Measurements from ENCODE around the gene LRRC18. TPM values are rescaled to one million over a fixed set of nuclear protein-coding genes. Genes with fewer than 3 reads are reported as not detected.

The LRRC18 gene
- 0.18 TPM for total RNA-seq
- under 1 TPM in 6 of 8 donors, not detected in 2; 0.09 to 0.24 (median 0.18) TPM for polyA plus RNA-seq (ENCODE audit: insufficient read depth in 1 of 8, insufficient read length in 8 of 8, low replicate concordance in 1 of 8)
- long read RNA-seq, donor 1, result 0 reads
- long read RNA-seq, donor 2, result 0 reads
- long read RNA-seq, donor 3, result 0 reads
- long read RNA-seq, donor 4, result 0 reads
- long read RNA-seq, donor 5, result 0 reads
- long read RNA-seq, donor 6, result 0 reads
- long read RNA-seq, donor 7, result 0 reads
- long read RNA-seq, donor 8, result 0 reads
- long read RNA-seq, donor 9, result 0 reads
- long read RNA-seq, donor 10, result 0 reads
- long read RNA-seq, donor 11, result 0 reads

GRCh38 chr10:48939790-48940325 is at the start of gene LRRC18:
Gene LRRC18 (minus strand): TSS chr10:48939840. CDS start chr10:48914155, 25,685 bp downstream.
- Histone ChIP-seq H3K4me1 (ENCODE audit: control insufficient read depth, insufficient read depth, low read length) (no peaks in the 10 kb centered on the region), H3K27ac (ENCODE audit: low read length) (no peak within 1 kb of the TSS), H3K27me3 (ENCODE audit: control insufficient read depth, insufficient read depth, low read length) (no peaks in the 10 kb centered on the region), H3K9me3 (replicated peaks; ENCODE audit: control insufficient read depth, low read depth, low read length) (no peaks in the 10 kb centered on the region), H3K4me3 (ENCODE audit: low read length) (no peak within 1 kb of the TSS), H3K36me3 (ENCODE audit: control insufficient read depth, insufficient read depth, low read length) (no peaks in the 10 kb centered on the region)
- no CpG with 5 or more reads among the region's 2 CpGs for WGBS (ENCODE audit: insufficient coverage)
- no peak for DNase-seq

GRCh38 chr10:48985621-48986158 is 46.0 kb upstream of the LRRC18 start:
- no peak overlapping the region for H3K27ac ChIP-seq (ENCODE audit: low read length)
- 75% methylated on average over 6 of the region's 7 CpGs for WGBS (ENCODE audit: insufficient coverage)

GRCh38 chr10:48983648-48984351 is 44.2 kb upstream of the LRRC18 start:
- peaks cover 10% of the 10 kb centered on the region for H3K4me1 ChIP-seq (ENCODE audit: control insufficient read depth, insufficient read depth, low read length)
- no peaks in the 10 kb centered on the region for H3K27me3 ChIP-seq (ENCODE audit: control insufficient read depth, insufficient read depth, low read length)
- no CpG with 5 or more reads among the region's 5 CpGs for WGBS (ENCODE audit: insufficient coverage)
- H3K9me3 ChIP-seq (replicated peaks; ENCODE audit: control insufficient read depth, low read depth, low read length), result no peaks in the 10 kb centered on the region
- no peak for DNase-seq
- no peaks in the 10 kb centered on the region for H3K36me3 ChIP-seq (ENCODE audit: control insufficient read depth, insufficient read depth, low read length)
- no peak overlapping the region for H3K4me3 ChIP-seq (ENCODE audit: low read length)
- H3K27ac ChIP-seq (ENCODE audit: low read length), result no peak overlapping the region

More at GRCh38 chr10:48985621-48986158, 46.0 kb upstream of the LRRC18 start:
- Histone ChIP-seq H3K9me3 (replicated peaks; ENCODE audit: control insufficient read depth, low read depth, low read length) (no peaks in the 10 kb centered on the region), H3K36me3 (ENCODE audit: control insufficient read depth, insufficient read depth, low read length) (no peaks in the 10 kb centered on the region), H3K4me1 (ENCODE audit: control insufficient read depth, insufficient read depth, low read length) (peaks cover 8% of the 10 kb centered on the region), H3K4me3 (ENCODE audit: low read length) (no peak overlapping the region), H3K27me3 (ENCODE audit: control insufficient read depth, insufficient read depth, low read length) (no peaks in the 10 kb centered on the region)
- DNase-seq, result no peak

GRCh38 chr10:48982584-48982983 is 42.9 kb upstream of the LRRC18 start:
- H3K27ac ChIP-seq (ENCODE audit: low read length), result no peak overlapping the region
- no peaks in the 10 kb centered on the region for H3K36me3 ChIP-seq (ENCODE audit: control insufficient read depth, insufficient read depth, low read length)
- no peak for DNase-seq
- H3K4me3 ChIP-seq (ENCODE audit: low read length), result no peak overlapping the region
- no CpG with 5 or more reads among the region's 5 CpGs for WGBS (ENCODE audit: insufficient coverage)
- H3K27me3 ChIP-seq (ENCODE audit: control insufficient read depth, insufficient read depth, low read length), result no peaks in the 10 kb centered on the region
- no peaks in the 10 kb centered on the region for H3K9me3 ChIP-seq (replicated peaks; ENCODE audit: control insufficient read depth, low read depth, low read length)
- H3K4me1 ChIP-seq (ENCODE audit: control insufficient read depth, insufficient read depth, low read length), result peaks cover 10% of the 10 kb centered on the region

- DNase-seq, result peak; percentile 56
Observed at GRCh38 chr10:48981310-48981907, 41.8 kb upstream of the LRRC18 start.

GRCh38 chr10:48978318-48978717 is 38.7 kb upstream of the LRRC18 start:
- Histone ChIP-seq H3K4me1 (ENCODE audit: control insufficient read depth, insufficient read depth, low read length) (peaks cover 10% of the 10 kb centered on the region), H3K9me3 (replicated peaks; ENCODE audit: control insufficient read depth, low read depth, low read length) (no peaks in the 10 kb centered on the region), H3K27ac (ENCODE audit: low read length) (no peak overlapping the region), H3K4me3 (ENCODE audit: low read length) (no peak overlapping the region), H3K27me3 (ENCODE audit: control insufficient read depth, insufficient read depth, low read length) (no peaks in the 10 kb centered on the region), H3K36me3 (ENCODE audit: control insufficient read depth, insufficient read depth, low read length) (no peaks in the 10 kb centered on the region)
- 86% methylated on average over 3 of the region's 5 CpGs for WGBS (ENCODE audit: insufficient coverage)
- no peak for DNase-seq

More at GRCh38 chr10:48981310-48981907, 41.8 kb upstream of the LRRC18 start:
- Histone ChIP-seq H3K36me3 (ENCODE audit: control insufficient read depth, insufficient read depth, low read length) (no peaks in the 10 kb centered on the region), H3K4me3 (ENCODE audit: low read length) (no peak overlapping the region), H3K27ac (ENCODE audit: low read length) (no peak overlapping the region), H3K4me1 (ENCODE audit: control insufficient read depth, insufficient read depth, low read length) (peaks cover 10% of the 10 kb centered on the region), H3K9me3 (replicated peaks; ENCODE audit: control insufficient read depth, low read depth, low read length) (no peaks in the 10 kb centered on the region), H3K27me3 (ENCODE audit: control insufficient read depth, insufficient read depth, low read length) (no peaks in the 10 kb centered on the region)
- WGBS (ENCODE audit: insufficient coverage), result 41% methylated on average over 10 of the region's 12 CpGs

GRCh38 chr10:48976196-48976595 is 36.6 kb upstream of the LRRC18 start:
- H3K4me3 ChIP-seq (ENCODE audit: low read length), result no peak overlapping the region
- DNase-seq, result no peak

GRCh38 chr10:48974510-48975156 is 35.0 kb upstream of the LRRC18 start:
- Histone ChIP-seq H3K27me3 (ENCODE audit: control insufficient read depth, insufficient read depth, low read length) (no peaks in the 10 kb centered on the region), H3K4me1 (ENCODE audit: control insufficient read depth, insufficient read depth, low read length) (no peaks in the 10 kb centered on the region), H3K36me3 (ENCODE audit: control insufficient read depth, insufficient read depth, low read length) (no peaks in the 10 kb centered on the region), H3K9me3 (replicated peaks; ENCODE audit: control insufficient read depth, low read depth, low read length) (no peaks in the 10 kb centered on the region), H3K4me3 (ENCODE audit: low read length) (no peak overlapping the region), H3K27ac (ENCODE audit: low read length) (no peak overlapping the region)
- DNase-seq, result no peak
- WGBS (ENCODE audit: insufficient coverage), result 93% methylated on average over 10 of the region's 12 CpGs

More at GRCh38 chr10:48976196-48976595, 36.6 kb upstream of the LRRC18 start:
- H3K36me3 ChIP-seq (ENCODE audit: control insufficient read depth, insufficient read depth, low read length), result no peaks in the 10 kb centered on the region
- H3K27ac ChIP-seq (ENCODE audit: low read length), result no peak overlapping the region
- no peaks in the 10 kb centered on the region for H3K9me3 ChIP-seq (replicated peaks; ENCODE audit: control insufficient read depth, low read depth, low read length)
- no peaks in the 10 kb centered on the region for H3K27me3 ChIP-seq (ENCODE audit: control insufficient read depth, insufficient read depth, low read length)
- peaks cover 4% of the 10 kb centered on the region for H3K4me1 ChIP-seq (ENCODE audit: control insufficient read depth, insufficient read depth, low read length)

- DNase-seq, result no peak
- WGBS (ENCODE audit: insufficient coverage), result 94% methylated on average over 3 of the region's 5 CpGs
- Histone ChIP-seq H3K4me3 (ENCODE audit: low read length) (no peak overlapping the region), H3K4me1 (ENCODE audit: control insufficient read depth, insufficient read depth, low read length) (no peaks in the 10 kb centered on the region), H3K36me3 (ENCODE audit: control insufficient read depth, insufficient read depth, low read length) (no peaks in the 10 kb centered on the region), H3K27me3 (ENCODE audit: control insufficient read depth, insufficient read depth, low read length) (no peaks in the 10 kb centered on the region), H3K9me3 (replicated peaks; ENCODE audit: control insufficient read depth, low read depth, low read length) (no peaks in the 10 kb centered on the region), H3K27ac (ENCODE audit: low read length) (no peak overlapping the region)
Observed at GRCh38 chr10:48973065-48973464, 33.4 kb upstream of the LRRC18 start.

Measured in muscle of leg (tissue), 16 donors.